GM21367 (cell line): Measurements from ENCODE around the gene RNF181.
A peak's percentile ranks its signal among the peaks of the same experiment; 100 is the strongest.
"Not testable (repeated sequence)": the region's sequence is repeated elsewhere in the genome, so short reads cannot be mapped to it uniquely, and the experiment has no call there.

ENCODE experiments used
- ATAC-seq: cut with Tn5 transposase; IDR thresholded peaks from one replicate; pipeline ENCODE4 v1.9.1; 2021; ENCODE audit not compliant: unreplicated experiment

RNF181 gene, protein sequence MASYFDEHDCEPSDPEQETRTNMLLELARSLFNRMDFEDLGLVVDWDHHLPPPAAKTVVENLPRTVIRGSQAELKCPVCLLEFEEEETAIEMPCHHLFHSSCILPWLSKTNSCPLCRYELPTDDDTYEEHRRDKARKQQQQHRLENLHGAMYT

DNA sequence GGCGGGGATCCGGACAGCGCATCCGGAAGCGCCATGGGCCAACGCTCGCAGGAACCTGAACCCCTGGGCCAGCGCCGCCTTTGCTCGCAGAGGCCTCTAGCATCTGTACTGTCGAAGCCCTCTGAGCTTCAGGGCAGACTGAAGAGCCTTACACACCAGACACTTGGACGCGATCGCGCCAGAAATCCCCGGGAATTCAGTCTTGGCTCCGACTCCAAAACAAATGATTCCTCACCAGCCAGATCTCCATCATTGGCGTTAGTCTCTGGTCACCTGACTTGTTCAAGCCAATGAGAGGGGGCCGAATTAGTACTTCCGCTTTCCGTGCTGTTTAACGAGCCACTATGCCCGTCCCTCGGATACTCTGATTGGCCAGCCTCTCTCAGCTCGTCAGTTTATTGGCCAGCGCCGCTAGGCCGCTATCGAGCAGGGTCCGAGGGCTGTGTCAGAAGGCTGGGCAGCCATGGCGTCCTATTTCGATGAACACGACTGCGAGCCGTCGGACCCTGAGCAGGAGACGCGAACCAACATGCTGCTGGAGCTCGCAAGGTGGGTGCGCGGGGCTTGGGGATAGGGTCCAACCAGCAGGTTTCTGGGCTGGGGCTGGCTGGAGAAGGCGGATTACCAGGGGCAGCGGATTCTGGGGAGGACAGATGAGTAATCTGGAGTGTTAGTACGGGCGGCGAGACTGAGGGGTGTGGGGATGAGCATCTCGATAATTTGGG lies at the start of gene RNF181:
TSS of gene RNF181 (plus strand) at position 445 of the 725 bp plus-strand sequence. CDS start at position 464, 19 bp downstream.
- ATAC-seq = peak; percentile 97

DNA sequence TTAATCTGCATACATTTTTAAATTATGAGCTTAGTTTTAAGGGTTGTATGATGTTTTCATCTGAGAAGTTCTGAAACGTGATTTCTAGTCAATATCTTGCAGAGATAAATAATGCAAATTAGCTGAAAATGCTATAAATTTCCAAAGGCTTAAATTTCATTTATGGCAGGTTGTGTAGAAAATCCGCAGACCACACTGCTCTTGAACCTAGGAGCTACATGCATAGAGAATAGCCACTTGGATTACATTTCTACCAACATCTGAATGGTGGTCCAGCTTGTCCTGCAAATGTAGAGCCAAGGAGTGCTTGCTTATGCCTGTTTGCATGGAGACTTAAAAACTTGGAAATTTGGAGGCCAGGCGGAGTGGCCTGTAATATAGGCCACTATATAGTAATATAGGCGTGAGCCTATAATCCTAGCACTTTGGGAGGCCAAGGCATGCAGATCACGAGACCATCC lies 49.7 kb upstream of the RNF181 start:
- no peak for ATAC-seq

DNA sequence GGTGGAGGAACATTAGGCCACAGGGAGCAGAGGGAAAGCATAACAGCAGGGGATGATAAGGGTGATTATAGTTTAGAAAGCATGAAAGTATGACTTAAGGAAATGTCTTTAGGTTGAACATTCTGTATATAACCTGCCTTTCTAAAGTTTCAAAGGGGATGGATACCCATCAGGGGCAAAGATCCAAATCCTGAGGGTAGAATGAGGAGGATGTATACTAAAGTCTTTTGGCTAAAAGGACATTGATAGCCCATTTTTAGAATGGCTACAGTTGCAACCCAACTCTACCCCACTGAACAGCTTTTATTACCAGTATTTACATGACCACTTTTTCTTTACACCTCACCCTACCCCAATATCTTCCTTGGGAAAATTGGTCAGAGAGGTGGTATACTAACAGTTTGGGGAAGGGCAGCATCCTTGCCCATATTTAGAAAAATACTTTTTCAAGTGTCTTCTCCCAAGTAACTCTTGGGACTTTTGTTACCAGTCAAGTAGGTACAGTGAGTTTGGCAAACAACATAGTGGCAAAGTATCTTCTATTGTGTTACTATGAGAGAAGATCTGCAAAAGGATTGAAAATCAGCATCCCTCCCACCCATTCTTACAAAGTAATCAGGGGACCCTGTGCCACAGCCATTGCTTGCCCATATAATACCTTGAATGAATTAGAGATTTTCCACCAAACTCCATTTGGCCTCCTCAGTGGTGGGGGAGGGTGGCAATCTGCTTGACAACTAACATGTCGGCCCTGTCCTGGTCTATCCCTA lies 48.3 kb upstream of the RNF181 start:
- ATAC-seq = no peak

DNA sequence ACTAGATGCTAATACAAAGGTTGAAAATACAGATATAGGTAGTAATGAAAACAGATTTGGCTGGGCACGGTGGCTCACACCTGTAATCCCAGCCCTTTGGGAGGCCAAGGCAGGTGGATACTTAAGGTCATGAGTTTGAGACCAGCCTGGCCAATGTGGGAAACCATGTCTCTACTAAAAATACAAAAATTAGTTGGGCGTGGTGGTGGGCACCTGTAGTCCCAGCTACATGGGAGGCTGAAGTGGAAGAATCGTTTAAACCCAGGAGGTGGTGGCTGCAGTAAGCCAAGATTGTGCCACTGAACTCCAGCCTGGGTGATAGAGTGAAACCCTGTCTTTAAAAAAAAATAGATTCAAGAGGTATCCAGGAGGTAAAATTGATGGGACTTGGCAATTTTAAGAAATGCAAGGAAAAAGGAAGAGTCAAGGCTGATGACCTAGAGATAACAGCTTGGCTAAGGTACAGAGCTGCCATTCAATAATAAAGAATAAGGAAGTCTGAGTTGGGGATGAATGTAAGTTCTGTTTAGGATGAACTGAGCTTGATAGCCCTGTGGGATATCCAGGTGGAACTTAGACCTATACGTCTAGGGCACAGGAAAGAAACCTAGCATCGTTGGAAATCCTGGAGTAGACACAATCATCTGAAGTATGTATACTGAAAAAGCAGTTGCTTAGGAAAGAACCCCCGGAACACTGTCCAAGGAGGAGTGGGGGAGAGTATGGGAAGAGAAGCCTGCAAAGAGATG lies 47.5 kb upstream of the RNF181 start:
- ATAC-seq = no peak

DNA sequence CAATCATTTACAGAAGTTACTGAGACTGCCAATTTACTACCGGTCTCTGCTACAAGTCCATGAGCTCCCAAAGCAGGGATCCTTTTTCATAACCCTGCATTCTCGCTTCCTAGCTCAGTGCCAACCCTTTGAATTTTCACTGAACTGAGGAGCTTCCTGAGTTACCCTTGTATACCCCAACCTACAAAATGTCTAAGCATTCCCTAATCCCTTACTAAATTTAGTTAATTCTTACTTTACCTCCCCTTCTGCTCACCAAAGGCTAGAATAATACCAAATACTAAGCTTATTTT lies 47.0 kb upstream of the RNF181 start:
- ATAC-seq = no peak

DNA sequence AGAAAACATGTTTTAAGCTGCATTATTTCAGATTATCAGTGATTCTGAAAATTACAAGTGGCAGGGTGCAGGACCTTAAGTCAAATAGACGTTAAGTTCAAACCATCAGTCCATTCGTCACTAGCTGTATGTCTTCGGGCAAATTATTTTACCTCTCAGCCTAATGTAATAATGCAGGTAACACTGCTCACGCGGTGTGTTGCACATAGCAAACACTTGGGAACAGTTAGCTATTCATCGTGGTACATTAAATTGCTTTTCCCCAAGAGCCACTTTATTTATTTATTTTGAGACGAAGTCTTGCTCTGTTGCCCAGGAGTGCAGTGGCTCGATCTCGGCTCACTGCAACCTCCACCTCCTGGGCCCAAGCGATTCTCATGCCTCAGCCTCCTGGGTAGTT lies 46.5 kb upstream of the RNF181 start:
- no peak for ATAC-seq

DNA sequence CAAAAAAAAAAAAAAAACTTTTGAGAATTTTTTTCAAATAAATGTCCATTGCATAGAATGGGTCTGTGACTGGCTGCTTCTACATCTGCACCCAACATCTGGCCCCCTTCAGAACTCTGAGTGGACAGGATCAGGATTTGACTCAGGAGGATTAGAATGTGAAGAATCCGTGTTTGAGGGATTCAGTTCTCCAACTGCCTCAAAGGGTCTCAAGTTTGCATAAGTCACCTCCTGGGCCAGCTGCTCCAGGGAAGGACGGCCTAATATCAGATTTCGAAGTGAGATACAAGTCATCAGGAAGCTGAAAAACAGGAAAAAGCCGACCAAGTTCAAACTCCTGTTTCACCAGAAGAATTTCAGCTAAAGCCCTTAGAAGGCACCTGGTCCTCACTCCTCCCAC lies 45.7 kb upstream of the RNF181 start:
- no peak for ATAC-seq

DNA sequence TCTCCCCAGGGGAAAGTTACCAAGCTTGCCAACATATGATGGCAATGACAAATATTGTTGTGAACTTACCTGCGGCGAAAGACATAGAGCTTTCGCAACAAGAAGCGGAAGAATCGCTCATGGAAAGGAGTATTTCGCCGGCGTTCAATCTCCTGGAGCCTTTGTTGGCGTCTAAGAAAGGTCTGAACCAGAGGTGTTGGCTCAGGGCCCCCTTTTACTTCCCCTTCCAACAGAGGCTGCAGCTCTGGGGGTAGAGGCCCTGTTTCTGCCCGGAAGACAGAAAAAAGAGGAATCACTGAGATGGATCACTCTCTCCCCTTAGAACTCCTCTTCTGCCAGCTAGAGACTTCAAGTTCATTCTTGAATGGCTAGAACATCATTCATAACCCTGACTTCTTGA lies 45.1 kb upstream of the RNF181 start:
- ATAC-seq = no peak

DNA sequence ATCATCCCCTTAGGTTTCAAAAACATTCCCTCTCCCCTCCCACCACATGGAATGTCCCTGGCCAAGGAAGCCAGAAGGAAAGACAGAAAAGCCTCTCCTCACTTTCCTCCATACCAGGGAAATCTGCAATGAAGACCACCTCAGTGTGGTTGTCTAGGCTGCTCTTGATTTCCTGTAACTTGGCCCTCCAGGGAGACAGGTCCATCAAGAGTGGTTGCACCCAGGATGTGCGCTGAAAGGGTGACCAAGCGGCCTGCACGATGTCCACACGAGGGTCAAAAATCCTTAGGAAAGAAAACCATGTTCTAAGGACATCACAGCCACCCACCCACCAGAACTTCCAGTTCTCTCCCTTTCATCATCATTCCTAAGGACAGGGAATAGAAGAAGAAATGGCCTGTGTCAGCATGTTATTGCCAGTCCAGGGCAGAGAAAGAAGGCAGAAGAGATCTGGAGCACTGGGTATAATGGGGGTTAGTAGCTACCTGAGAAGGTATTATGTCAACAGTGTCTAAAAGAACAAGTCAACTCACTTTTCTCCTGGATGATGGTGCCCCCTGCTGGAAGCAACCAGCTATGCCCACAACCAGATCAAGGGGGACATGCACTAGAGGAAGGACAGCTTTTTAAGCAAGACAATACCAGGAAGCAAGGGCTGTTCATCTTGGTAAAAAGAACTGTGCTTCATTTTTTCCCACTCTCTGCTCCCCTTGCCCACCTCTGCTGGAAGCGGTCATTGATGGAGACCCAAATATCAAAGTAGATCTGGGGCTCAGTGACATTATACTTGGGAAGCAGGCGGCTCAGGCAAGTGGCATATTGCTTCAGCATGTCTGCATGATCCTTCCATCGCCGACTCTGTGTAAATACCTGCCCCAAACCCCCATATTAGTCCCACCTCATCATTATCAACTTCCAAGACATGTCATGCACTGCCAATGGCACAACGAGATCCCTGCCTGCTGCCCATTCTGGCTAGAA lies 43.6 kb upstream of the RNF181 start:
- peak; percentile 47 for ATAC-seq

DNA sequence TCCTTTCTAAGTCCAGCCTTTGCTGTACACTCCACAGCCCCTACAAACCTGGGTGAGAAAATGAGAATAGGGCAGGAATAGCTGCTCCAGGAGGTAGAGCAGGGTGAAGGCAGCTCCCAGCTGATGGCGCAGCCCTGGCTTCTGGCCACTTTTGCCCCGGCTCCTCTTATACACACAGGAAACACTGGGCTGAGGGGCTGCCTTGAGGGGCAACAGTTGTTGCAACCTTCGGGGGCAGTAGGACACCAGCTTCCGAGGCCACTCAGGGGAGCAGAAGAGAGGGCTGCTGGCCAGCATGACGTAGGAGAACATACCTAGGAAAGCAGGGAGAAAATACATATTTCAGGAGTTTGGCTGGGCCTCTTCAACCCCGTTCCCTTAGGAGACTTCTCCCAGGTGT lies 42.4 kb upstream of the RNF181 start:
- no peak for ATAC-seq

DNA sequence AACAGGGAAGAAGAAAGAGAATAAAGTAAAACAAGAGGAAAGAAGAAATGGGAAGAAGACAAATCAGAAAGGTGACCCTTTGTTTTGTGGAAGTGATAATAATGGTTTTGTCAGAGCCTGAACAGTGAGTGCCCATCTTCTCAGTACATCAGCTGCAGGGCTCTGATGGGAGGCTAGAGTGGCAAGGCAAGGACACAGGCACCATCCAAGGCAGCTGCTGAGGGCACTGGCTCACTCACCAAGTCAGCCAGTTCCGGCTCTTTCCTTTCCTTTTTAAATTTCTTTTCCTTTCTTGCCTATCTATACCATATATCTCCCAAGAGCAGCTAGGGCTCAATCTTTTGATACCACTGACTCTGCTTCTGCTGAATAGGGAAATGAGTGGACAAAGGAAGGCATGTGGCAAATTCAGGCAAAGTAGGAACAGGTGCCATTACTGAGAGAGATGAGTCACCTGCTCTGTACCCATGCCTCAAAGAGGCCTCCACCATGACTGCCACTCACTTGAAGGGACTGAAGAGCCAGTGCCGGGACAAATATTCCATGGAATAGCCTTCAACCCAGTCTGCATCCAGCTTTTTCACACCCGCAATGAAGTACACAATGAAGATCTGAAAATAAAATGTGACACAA lies 40.4 kb upstream of the RNF181 start:
- ATAC-seq = no peak

DNA sequence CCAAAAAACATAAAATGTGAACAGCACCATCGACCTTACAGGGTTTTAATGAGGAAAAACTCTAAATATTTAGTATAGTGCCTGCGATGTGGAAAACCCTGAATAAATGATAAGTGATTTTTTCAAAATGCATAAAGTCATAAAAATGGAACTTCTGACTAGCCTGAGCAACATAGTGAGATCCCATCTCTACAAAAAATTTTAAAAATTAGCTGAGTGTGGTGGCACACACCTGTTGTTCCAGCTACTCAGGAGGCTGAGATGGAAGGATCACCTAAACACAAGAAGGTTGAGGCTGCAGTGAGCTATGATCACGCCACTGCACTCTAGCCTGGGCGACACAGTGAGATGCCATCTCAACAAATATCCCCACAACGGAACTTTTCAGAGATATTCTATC lies 38.4 kb upstream of the RNF181 start:
- no peak for ATAC-seq

DNA sequence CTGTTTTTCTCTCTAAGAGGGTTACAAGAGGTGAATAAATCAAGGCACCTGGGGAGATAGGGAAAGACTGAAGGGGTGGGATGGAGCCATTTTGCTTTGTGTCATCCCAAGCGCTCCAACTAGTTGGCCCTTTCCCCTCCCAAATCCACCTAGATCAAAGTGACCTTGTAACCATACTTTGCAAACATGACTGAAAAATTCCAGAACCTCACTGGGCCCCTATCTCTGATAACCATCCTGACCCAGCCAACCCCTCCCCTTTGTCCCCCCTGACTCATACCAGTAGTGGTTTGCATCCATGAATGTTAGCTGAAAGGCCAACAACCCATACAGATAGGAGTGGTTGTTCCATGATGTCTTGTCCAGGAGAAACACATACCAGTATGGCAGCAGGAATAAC lies 37.4 kb upstream of the RNF181 start:
- no peak for ATAC-seq

DNA sequence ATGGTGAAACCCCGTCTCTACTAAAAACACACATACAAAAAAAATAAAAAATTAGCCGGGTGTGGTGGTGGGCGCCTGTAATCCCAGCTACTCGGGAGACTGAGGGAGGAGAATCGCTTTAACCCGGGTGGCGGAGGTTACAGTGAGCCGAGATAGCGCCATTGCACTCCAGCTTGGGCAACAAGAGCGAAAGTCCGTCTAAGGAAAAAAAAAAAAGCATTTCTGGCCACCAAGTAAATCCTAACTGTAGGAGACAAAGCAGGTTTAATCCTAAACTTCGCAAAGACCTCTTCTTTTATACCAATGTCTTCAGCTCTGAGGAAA lies 35.2 kb upstream of the RNF181 start:
- not testable (repeated sequence) for ATAC-seq

DNA sequence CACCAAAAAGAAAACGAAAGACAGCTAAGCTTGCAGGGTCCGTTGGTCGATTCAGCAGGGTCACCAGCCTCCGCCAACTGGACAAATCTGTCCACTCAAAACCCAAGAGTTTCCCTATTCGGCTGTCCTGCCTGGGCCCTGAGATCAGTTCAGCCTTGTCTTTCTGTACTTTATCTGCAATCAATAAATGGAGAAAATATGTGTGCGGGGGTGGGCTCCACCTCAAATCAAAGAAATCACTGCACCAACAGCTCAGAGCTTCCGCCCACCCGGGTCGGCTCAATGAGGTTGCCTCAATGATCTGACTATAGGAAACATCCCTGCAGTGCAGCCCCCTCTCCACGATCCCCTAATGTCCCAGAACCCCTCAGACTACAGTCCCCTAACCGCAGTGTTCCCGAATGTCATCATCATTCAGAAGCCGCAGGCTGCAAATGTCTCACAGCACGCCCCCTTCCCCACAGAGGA lies 34.7 kb upstream of the RNF181 start:
- ATAC-seq = peak; percentile 6

DNA sequence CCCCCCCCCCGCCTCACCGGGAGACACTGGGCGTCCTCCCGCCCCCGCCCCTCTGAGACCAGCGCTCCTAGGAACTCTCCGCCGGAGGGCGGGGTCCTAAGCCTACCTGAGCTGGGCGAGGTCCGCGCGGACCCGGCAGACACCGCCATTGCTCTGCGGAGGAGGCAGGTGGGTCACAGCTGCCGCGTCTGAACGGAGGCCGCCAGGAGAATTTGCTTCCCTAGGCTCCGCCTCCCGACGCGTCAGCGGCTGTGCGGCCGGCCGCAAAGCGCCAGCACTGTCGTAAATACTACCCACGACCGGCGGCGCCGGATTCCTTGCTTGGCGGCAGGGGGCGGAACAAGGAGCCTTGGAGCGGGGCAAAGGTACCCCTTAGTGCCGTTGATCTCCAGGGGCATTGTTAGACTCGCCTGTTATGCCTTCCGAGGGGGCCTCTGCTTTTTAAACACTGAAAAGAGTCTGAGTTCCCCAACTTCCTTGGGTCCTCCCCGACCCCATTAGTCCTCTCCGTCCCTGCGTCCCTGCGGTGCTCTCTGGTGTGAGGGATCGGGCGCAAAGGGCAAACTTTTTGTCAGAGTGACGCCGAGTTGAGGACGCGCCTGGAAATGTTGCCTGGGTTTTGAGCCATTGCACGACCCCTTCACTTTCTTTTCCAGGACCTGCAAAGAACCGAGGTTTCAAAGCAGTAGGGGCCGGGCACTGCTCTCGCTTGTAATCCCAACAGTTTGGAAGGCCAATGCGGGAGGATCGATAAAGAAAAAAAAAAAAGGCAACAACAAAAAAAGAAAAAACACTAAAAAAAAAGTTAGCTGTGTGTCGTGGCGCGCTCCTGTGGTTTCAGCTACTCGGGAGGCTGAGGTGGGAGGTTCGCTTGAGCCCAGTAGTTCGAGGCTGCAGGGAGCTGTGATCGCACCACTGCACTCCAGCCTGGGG lies 34.0 kb upstream of the RNF181 start, which contains the start of gene GGCX:
TSS of gene GGCX (minus strand) at position 214 of the 933 bp plus-strand sequence. CDS start at position 149, 65 bp downstream.
- peak; percentile 92 for ATAC-seq

DNA sequence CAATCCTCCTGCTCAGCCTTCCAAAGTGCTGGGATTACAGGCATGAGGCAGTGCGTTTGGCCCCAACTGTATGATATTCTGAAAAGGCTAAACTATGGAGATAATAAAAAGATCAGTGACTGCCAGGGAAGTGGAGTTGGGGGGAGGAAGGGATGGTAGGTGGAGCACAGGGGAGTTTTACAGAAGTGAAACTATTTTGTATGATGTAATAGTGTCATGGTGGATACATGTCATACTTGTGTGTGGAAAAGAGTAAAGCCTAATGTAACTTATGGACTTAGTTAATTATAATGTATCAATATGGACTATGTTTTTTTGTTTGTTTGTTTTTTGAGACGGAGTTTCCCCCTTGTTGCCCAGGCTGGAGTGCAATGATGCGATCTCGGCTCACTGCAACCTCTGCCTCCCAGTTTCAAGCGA lies 31.4 kb upstream of the RNF181 start:
- no peak for ATAC-seq

DNA sequence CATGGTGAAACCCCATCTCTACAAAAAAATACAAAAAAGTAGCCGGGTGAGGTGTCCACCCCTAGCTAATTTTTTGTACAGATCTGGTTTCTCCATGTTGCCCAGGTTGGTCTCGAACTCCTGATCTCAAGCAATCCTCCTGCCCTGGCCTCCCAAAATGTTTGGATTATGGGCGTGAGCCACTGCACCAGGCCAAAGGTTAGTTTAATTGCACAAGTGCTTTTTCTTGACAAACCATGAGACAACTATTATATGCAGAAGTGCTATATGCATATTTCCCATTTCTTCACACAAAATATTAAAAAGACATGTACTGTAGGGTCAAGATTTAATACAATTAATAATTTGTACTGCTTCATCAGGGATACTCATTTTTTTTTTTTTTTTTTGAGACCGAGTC lies 29.3 kb upstream of the RNF181 start:
- ATAC-seq = no peak

DNA sequence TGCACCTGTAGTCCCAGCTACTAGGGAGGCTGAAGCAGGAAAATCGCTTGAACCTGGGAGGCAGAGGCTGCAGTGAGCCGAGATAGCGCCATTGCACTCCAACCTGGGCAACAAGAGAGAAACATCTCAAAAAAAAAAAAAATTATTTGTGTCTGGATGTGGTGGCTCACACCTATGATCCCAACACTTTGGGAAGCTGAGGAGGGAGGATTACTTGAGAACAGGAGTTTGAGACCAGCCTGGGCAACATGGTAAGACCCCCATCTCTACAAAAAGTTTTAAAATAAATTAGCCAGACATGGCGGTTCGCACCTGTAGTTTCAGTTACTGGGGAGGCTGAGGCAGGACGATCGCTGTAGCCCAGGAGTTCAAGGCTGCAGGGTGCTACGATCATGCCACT lies 19.8 kb upstream of the RNF181 start:
- ATAC-seq = no peak
